Activated B cell treated with CpG ODN at 0.5 μM for 24 hours (primary cell): ENCODE results near the gene SELENBP1. TPM values are rescaled to one million over a fixed set of nuclear protein-coding genes. Genes with fewer than 3 reads are reported as not detected.

Experiments
- ATAC-seq: fragments of 200-7000 bp; cut with Tn5 transposase; one replicate; pipeline ENCODE4 v1.10.0; 2021; ENCODE audit warnings: low read depth, mild to moderate bottlenecking, moderate library complexity
- CTCF ChIA-PET: fragments of 350-600 bp; sonication (Branson Sonifier 250); formaldehyde crosslinking; loops from one replicate; lab custom pipeline; 2021; ENCODE audit warnings: antibody characterized with exemption; lab: Charles Lee
- POLR2A ChIA-PET: fragments of 350-600 bp; sonication (Branson Sonifier 250); formaldehyde crosslinking; loops from one replicate; lab custom pipeline; 2021; ENCODE audit warnings: antibody characterized with exemption; lab: Charles Lee
- DNase-seq: peaks from one replicate; pipeline ENCODE4 v3.0.0; 2022
- H3K27ac Mint-ChIP-seq: one replicate; pipeline ENCODE4 v1.8.0; 2020; ENCODE audit warnings: mixed read lengths
- H3K27me3 Mint-ChIP-seq: one replicate; pipeline ENCODE4 v1.8.0; 2021; ENCODE audit warnings: mixed read lengths
- H3K36me3 Mint-ChIP-seq: one replicate; pipeline ENCODE4 v1.8.0; 2021; ENCODE audit warnings: low read depth, mixed read lengths
- H3K4me1 Mint-ChIP-seq: one replicate; pipeline ENCODE4 v1.8.0; 2021; ENCODE audit warnings: mixed read lengths
- H3K4me3 Mint-ChIP-seq: one replicate; pipeline ENCODE4 v1.8.0; 2020; ENCODE audit warnings: mild to moderate bottlenecking, mixed read lengths
- H3K9me3 Mint-ChIP-seq: one replicate; pipeline ENCODE4 v1.8.0; 2020; ENCODE audit warnings: mixed read lengths
- CTCF ChIP-seq: fragments of 200-600 bp; IDR thresholded peaks from one replicate; pipeline ENCODE4 v1.8.0; 2022; ENCODE audit warnings: antibody characterized with exemption, mild to moderate bottlenecking
- intact Hi-C: fragments of 100-400 bp; cut with micrococcal nuclease; formaldehyde crosslinking; loops from one replicate; pipeline ENCODE4 v1.15.1; 2024
- total RNA-seq: library from RNA; stranded (reverse); gene quantifications from 2 replicates; pipeline ENCODE4 v1.2.3, GENCODE V29; 2022

SELENBP1 gene
- total RNA-seq, 1 donor from 2014 or later, result not detected

GRCh38 chr1:151377150-151377884, 4.8 kb upstream of the SELENBP1 start:
- no peaks in the 10 kb centered on the region for H3K27me3 Mint-ChIP-seq
- no peaks in the 10 kb centered on the region for H3K36me3 Mint-ChIP-seq
- CTCF ChIA-PET, result no interaction called here
- no peaks in the 10 kb centered on the region for H3K9me3 Mint-ChIP-seq
- no peak overlapping the region for H3K4me3 Mint-ChIP-seq
- DNase-seq (no peak), ATAC-seq (no peak)
- no peak overlapping the region for H3K27ac Mint-ChIP-seq
- no peaks in the 10 kb centered on the region for H3K4me1 Mint-ChIP-seq
- POLR2A ChIA-PET, result interaction anchor here (0.6 kb wide), 1 partner anchor 21 kb away, joined by 3 read pairs; no protein-coding TSS in a partner anchor
- intact Hi-C loops, result no loop called here
- TF ChIP-seq CTCF, result no peak

- TF ChIP-seq CTCF, result no peak
- no peak for ATAC-seq
- ChIA-PET POLR2A (no interaction called here), CTCF (interaction anchor here (1.0 kb wide), 1 partner anchor 32 kb away, joined by 3 read pairs; no protein-coding TSS in a partner anchor)
- no peak for DNase-seq
- intact Hi-C loops, result no loop called here
- Mint-ChIP-seq H3K4me1 (no peaks in the 10 kb centered on the region), H3K36me3 (no peaks in the 10 kb centered on the region), H3K9me3 (no peaks in the 10 kb centered on the region), H3K27ac (no peak overlapping the region), H3K4me3 (no peak overlapping the region), H3K27me3 (no peaks in the 10 kb centered on the region)
These were observed 691 bp upstream of the SELENBP1 start for GRCh38 chr1:151373196-151373595.

GRCh38 chr1:151371370-151372057, 991 bp downstream of the SELENBP1 start:
- CTCF ChIA-PET, result no interaction called here
- H3K36me3 Mint-ChIP-seq, result no peaks in the 10 kb centered on the region
- no peak overlapping the region for H3K4me3 Mint-ChIP-seq
- intact Hi-C loops, result no loop called here
- POLR2A ChIA-PET, result interaction anchor here (0.6 to 0.7 kb wide), 2 partner anchors 14 to 27 kb away, joined by 3 to 4 read pairs; no protein-coding TSS in a partner anchor
- H3K9me3 Mint-ChIP-seq, result no peaks in the 10 kb centered on the region
- no peak overlapping the region for H3K27ac Mint-ChIP-seq
- H3K4me1 Mint-ChIP-seq, result no peaks in the 10 kb centered on the region
- H3K27me3 Mint-ChIP-seq, result no peaks in the 10 kb centered on the region
- DNase-seq (no peak), ATAC-seq (no peak)
- no peak for TF ChIP-seq CTCF

GRCh38 chr1:151370211-151370911, 2.1 kb downstream of the SELENBP1 start:
- POLR2A ChIA-PET, result interaction anchor here (0.5 to 1.1 kb wide), 2 partner anchors 34 to 43 kb away, joined by 3 to 4 read pairs; partner anchors contain the start of gene PI4KB
- no peaks in the 10 kb centered on the region for H3K9me3 Mint-ChIP-seq
- TF ChIP-seq CTCF, result no peak
- H3K36me3 Mint-ChIP-seq, result no peaks in the 10 kb centered on the region
- no peak overlapping the region for H3K4me3 Mint-ChIP-seq
- H3K4me1 Mint-ChIP-seq, result no peaks in the 10 kb centered on the region
- no peaks in the 10 kb centered on the region for H3K27me3 Mint-ChIP-seq
- ATAC-seq, result no peak
- intact Hi-C loops, result no loop called here
- no peak for DNase-seq
- CTCF ChIA-PET, result no interaction called here
- H3K27ac Mint-ChIP-seq, result no peak overlapping the region
